ENCODE data around the gene KANSL2. TPM values are rescaled to one million over a fixed set of nuclear protein-coding genes. Genes with fewer than 3 reads are reported as not detected.

KANSL2 gene
- polyA plus RNA-seq, 3 donors, result 12.2 to 20.3 (median 12.5) TPM

GRCh38 chr12:48687592-48687991, 5.6 kb upstream of the KANSL2 start:
- Histone ChIP-seq H3K4me3 (replicated peaks in 1 of 3; ENCODE audit: low read depth in 2 of 3, low read length in 3 of 3) (no peak overlapping the region), H3K4me2 (replicated peaks; ENCODE audit: extremely low read depth, low read length, poor library complexity, severe bottlenecking) (no peak overlapping the region), H3K4me1 (ENCODE audit: control insufficient read depth in 1 of 2, insufficient read depth in 2 of 2, low read length in 2 of 2) (no peaks in the 10 kb centered on the region), H3K27me3 (ENCODE audit: control insufficient read depth in 2 of 2, insufficient read depth in 2 of 2, low read length in 2 of 2) (no peaks in the 10 kb centered on the region), H3K9me3 (replicated peaks in 1 of 2; ENCODE audit: control insufficient read depth in 1 of 2, insufficient read depth in 1 of 2, low read length in 2 of 2) (no peaks in the 10 kb centered on the region), H2AFZ (ENCODE audit: insufficient read depth, low read depth, low read length, poor library complexity, severe bottlenecking) (no peak overlapping the region), H3K9ac (ENCODE audit: insufficient read depth, low read length, poor library complexity, severe bottlenecking) (no peak overlapping the region), H4K20me1 (ENCODE audit: insufficient read depth, low read length) (peaks cover 13% of the 10 kb centered on the region), H3K79me2 (ENCODE audit: insufficient read depth, low read length) (no peaks in the 10 kb centered on the region), H3K36me3 (replicated peaks in 1 of 2; ENCODE audit: control insufficient read depth in 1 of 2, insufficient read depth in 2 of 2, low read length in 2 of 2) (peaks cover 29 to 48% of the 10 kb centered on the region in 2 donors), H3K27ac (ENCODE audit: low read depth in 1 of 2, low read length in 2 of 2) (no peak overlapping the region)
- intact Hi-C loops (cut with micrococcal nuclease), result no loop called here
- peaks cover 43 to 45% of the 10 kb centered on the region in 2 donors for H3K36me3 Mint-ChIP-seq
- H3K9me3 Mint-ChIP-seq, result no peaks in the 10 kb centered on the region
- WGBS (ENCODE audit: insufficient coverage), result no CpG with 5 or more reads among the region's 4 CpGs
- H3K27me3 Mint-ChIP-seq (ENCODE audit: low read depth in 3 of 3), result peaks cover 2 to 12% (median 3%) of the 10 kb centered on the region in 3 donors
- no peak for TF ChIP-seq CTCF (IDR thresholded peaks at IDR 0.05)
- no peak overlapping the region for H3K4me3 Mint-ChIP-seq
- peaks cover 2% of the 10 kb centered on the region for H3K4me1 Mint-ChIP-seq
- no peak for DNase-seq
- H3K27ac Mint-ChIP-seq, result no peak overlapping the region

- TF ChIP-seq CTCF (IDR thresholded peaks at IDR 0.05), result no peak
- no peak overlapping the region for H3K4me2 ChIP-seq (replicated peaks; ENCODE audit: extremely low read depth, low read length, poor library complexity, severe bottlenecking)
- H3K36me3 ChIP-seq (replicated peaks in 1 of 2; ENCODE audit: control insufficient read depth in 1 of 2, insufficient read depth in 2 of 2, low read length in 2 of 2), result peaks cover 21 to 40% of the 10 kb centered on the region in 2 donors
- peaks cover 2 to 12% (median 3%) of the 10 kb centered on the region in 3 donors for H3K27me3 Mint-ChIP-seq (ENCODE audit: low read depth in 3 of 3)
- peak overlapping the region in 1 of 7 donors; percentile 24 for H3K27ac Mint-ChIP-seq
- peaks cover 6% of the 10 kb centered on the region for H3K4me1 Mint-ChIP-seq
- no peak overlapping the region for H3K4me3 ChIP-seq (replicated peaks in 1 of 3; ENCODE audit: low read depth in 2 of 3, low read length in 3 of 3)
- H3K27me3 ChIP-seq (ENCODE audit: control insufficient read depth in 2 of 2, insufficient read depth in 2 of 2, low read length in 2 of 2), result no peaks in the 10 kb centered on the region
- H3K9ac ChIP-seq (ENCODE audit: insufficient read depth, low read length, poor library complexity, severe bottlenecking), result no peak overlapping the region
- H3K9me3 Mint-ChIP-seq, result no peaks in the 10 kb centered on the region
- H4K20me1 ChIP-seq (ENCODE audit: insufficient read depth, low read length), result peaks cover 13% of the 10 kb centered on the region
- H3K36me3 Mint-ChIP-seq, result peaks cover 36 to 37% of the 10 kb centered on the region in 2 donors
- no peaks in the 10 kb centered on the region for H3K4me1 ChIP-seq (ENCODE audit: control insufficient read depth in 1 of 2, insufficient read depth in 2 of 2, low read length in 2 of 2)
- no peak overlapping the region for H3K4me3 Mint-ChIP-seq
- no peak overlapping the region for H3K27ac ChIP-seq (ENCODE audit: low read depth in 1 of 2, low read length in 2 of 2)
- no peaks in the 10 kb centered on the region for H3K9me3 ChIP-seq (replicated peaks in 1 of 2; ENCODE audit: control insufficient read depth in 1 of 2, insufficient read depth in 1 of 2, low read length in 2 of 2)
- 93% methylated on average over 3 of the region's 6 CpGs for WGBS (ENCODE audit: insufficient coverage)
- no peak for DNase-seq
- H2AFZ ChIP-seq (ENCODE audit: insufficient read depth, low read depth, low read length, poor library complexity, severe bottlenecking), result no peak overlapping the region
- intact Hi-C loops (cut with micrococcal nuclease), result no loop called here
- H3K79me2 ChIP-seq (ENCODE audit: insufficient read depth, low read length), result peaks cover 3% of the 10 kb centered on the region
Measured at GRCh38 chr12:48686615-48687334, 4.7 kb upstream of the KANSL2 start.
